Fibroblast of villous mesenchyme (primary cell): Measurements from ENCODE around the gene PYGB. TPM values are rescaled to one million over a fixed set of nuclear protein-coding genes. Genes with fewer than 3 reads are reported as not detected.
"Not testable (repeated sequence)": the region's sequence is repeated elsewhere in the genome, so short reads cannot be mapped to it uniquely, and the experiment has no call there.

Experiments
- DNase-seq: peaks from one replicate; pipeline ENCODE4 v3.0.0-alpha.2; 2010; ENCODE audit warnings: low read depth
- H3K4me3 ChIP-seq: 2 replicates; pipeline ENCODE4 v1.5.1; 2011; ENCODE audit warnings: low read depth, mild to moderate bottlenecking, low read length
- total RNA-seq: library from RNA; depleted of rRNA; stranded (reverse); fragments of >200 nt; gene quantifications from 2 replicates; pipeline ENCODE4 v1.2.3, GENCODE V29; 2012
- TF ChIP-seq, protein P1 (sequence below): IDR thresholded peaks from 2 replicates; pipeline ENCODE4 v1.5.1; 2012; ENCODE audit warnings: low read depth, mild to moderate bottlenecking, low read length; ENCODE audit not compliant: insufficient read depth

The PYGB gene
- total RNA-seq, 1 donor = 110 TPM

DNA sequence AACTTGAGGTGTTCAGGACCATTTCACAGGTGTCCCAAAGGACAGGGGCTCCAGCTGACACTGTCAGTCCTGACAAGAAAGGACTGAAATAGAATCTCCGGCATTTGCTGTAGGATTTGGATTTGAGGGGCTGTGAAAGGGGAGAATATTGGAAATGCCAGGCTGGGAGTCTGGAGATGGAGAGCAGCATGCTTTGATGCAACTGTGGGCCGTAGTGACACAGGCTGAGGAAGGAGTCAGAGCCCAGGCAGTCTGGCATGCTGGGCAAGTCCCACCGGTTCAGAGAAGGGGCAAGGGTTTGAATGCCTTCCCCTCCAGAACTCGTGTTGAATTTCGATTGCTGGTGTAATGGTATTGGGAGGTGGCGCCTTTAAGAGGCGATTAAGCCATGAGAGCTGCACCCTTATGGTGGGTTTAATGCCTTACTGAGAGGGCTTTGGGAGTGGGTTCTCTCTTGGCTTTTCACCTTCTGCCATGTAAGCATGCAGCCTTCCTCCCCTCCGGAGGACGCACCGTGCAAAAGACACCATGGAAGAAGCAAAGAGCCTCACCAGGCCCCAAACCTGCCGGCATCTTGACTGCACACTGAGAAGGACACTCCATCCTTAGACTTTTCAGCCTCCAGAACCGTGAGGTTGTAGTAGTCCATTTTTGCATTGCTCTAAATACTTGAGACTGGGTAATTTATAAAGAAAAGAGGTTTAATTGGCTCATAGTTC lies 9.4 kb upstream of the PYGB start:
- no peak overlapping the region for H3K4me3 ChIP-seq

GRCh38 chr20:25239387-25240370 lies 8.2 kb upstream of the PYGB start:
- TF ChIP-seq, protein P1, sequence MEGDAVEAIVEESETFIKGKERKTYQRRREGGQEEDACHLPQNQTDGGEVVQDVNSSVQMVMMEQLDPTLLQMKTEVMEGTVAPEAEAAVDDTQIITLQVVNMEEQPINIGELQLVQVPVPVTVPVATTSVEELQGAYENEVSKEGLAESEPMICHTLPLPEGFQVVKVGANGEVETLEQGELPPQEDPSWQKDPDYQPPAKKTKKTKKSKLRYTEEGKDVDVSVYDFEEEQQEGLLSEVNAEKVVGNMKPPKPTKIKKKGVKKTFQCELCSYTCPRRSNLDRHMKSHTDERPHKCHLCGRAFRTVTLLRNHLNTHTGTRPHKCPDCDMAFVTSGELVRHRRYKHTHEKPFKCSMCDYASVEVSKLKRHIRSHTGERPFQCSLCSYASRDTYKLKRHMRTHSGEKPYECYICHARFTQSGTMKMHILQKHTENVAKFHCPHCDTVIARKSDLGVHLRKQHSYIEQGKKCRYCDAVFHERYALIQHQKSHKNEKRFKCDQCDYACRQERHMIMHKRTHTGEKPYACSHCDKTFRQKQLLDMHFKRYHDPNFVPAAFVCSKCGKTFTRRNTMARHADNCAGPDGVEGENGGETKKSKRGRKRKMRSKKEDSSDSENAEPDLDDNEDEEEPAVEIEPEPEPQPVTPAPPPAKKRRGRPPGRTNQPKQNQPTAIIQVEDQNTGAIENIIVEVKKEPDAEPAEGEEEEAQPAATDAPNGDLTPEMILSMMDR = no peak
- no peak for DNase-seq

More for the DNA sequence above, 9.4 kb upstream of the PYGB start:
- TF ChIP-seq, protein P1 = no peak
- peak; percentile 42 for DNase-seq

GRCh38 chr20:25240851-25241658 lies 6.8 kb upstream of the PYGB start:
- peak; percentile 54 for DNase-seq
- not testable (repeated sequence) for H3K4me3 ChIP-seq

More at GRCh38 chr20:25239387-25240370, 8.2 kb upstream of the PYGB start:
- no peak overlapping the region for H3K4me3 ChIP-seq

DNA sequence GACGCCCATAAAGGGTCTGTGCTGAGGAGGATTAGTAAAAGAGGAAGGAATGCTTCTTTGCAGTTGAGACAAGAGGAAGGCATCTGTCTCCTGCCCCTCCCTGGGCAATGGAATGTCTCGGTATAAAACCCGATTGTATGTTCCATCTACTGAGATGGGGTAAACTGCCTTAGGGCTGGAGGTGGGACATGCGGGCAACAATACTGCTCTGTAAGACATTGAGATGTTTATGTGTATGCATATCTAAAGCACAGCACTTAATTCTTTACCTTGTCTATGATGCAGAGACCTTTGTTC lies 6.3 kb upstream of the PYGB start:
- not testable (repeated sequence) for DNase-seq

GRCh38 chr20:25242231-25242630 lies 5.7 kb upstream of the PYGB start:
- TF ChIP-seq, protein P1 = no peak
- H3K4me3 ChIP-seq = no peak overlapping the region
- no peak for DNase-seq

More for the DNA sequence above, 6.3 kb upstream of the PYGB start:
- not testable (repeated sequence) for H3K4me3 ChIP-seq

GRCh38 chr20:25243416-25243979 lies 4.4 kb upstream of the PYGB start:
- no peak for DNase-seq
- H3K4me3 ChIP-seq = no peak overlapping the region
- TF ChIP-seq, protein P1 = no peak

GRCh38 chr20:25244976-25245375 lies 2.9 kb upstream of the PYGB start:
- no peak for DNase-seq
- H3K4me3 ChIP-seq = no peak overlapping the region
- TF ChIP-seq, protein P1 = no peak
